Gastrocnemius medialis (tissue), 4 donors: Measurements from ENCODE around the gene AHCYL1. TPM values are rescaled to one million over a fixed set of nuclear protein-coding genes. Genes with fewer than 3 reads are reported as not detected.

ENCODE experiments used
- ATAC-seq, 2 donors: fragments of 150-250 bp; one replicate each; pipeline ENCODE4 v1.9.1; 2016
- DNase-seq, 2 donors: peaks; one replicate each; pipeline ENCODE4 v3.0.0-alpha.2; 2019
- H3K27ac ChIP-seq, 4 donors: fragments of 200-600 bp; sonication (generic); 1 replicate in 1 of 4; 2 replicates in 3 of 4; pipeline ENCODE4 v1.5.1; 2016 to 2018; ENCODE audit warnings: mild to moderate bottlenecking in 2 of 4, moderate library complexity in 1 of 4
- H3K27me3 ChIP-seq, 3 donors: fragments of 200-600 bp; sonication (generic) in 2 of 3; 1 replicate in 1 of 3; 2 replicates in 2 of 3; pipeline versions ENCODE4 v1.5.1 to v1.6.0; 2016 to 2019; ENCODE audit warnings: mild to moderate bottlenecking in 1 of 3, moderate library complexity in 1 of 3
- H3K36me3 ChIP-seq, 2 donors: fragments of 200-600 bp; sonication (generic) in 1 of 2; one replicate each; pipeline ENCODE4 v1.5.1; 2017 to 2018
- H3K4me1 ChIP-seq, 2 donors: fragments of 200-600 bp; sonication (generic) in 1 of 2; one replicate each; pipeline ENCODE4 v1.5.1; 2016 to 2017; ENCODE audit warnings: mild to moderate bottlenecking in 2 of 2
- H3K4me3 ChIP-seq, 4 donors: fragments of 200-600 bp; sonication (generic) in 3 of 4; 1 replicate in 1 of 4; 2 replicates in 3 of 4; pipeline ENCODE4 v1.5.1; 2016 to 2019; ENCODE audit warnings: mild to moderate bottlenecking in 2 of 4
- H3K9me3 ChIP-seq, 3 donors: fragments of 200-600 bp; sonication (generic) in 2 of 3; 1 replicate in 1 of 3; 2 replicates in 2 of 3; pipeline ENCODE4 v1.5.1; 2016 to 2019
- POLR2A ChIP-seq, 2 donors: fragments of 450-650 bp; IDR thresholded peaks; one replicate each; pipeline ENCODE4 v1.6.1; 2017; ENCODE audit warnings: antibody characterized with exemption in 2 of 2, mild to moderate bottlenecking in 2 of 2, moderate library complexity in 2 of 2
- in situ Hi-C, 4 donors: fragments of 200-750 bp; cut with MboI; loops; one replicate each; pipeline versions ENCODE4 v1.15.0 to v1.8.0; 2017; ENCODE audit warnings: low sequenced_read_pairs in 4 of 4
- intact Hi-C: fragments of 100-400 bp; cut with DNase I; formaldehyde crosslinking; loops from one replicate; pipeline ENCODE4 v1.15.1; 2023; ENCODE audit warnings: low total_unique reads
- total RNA-seq, 4 donors: library from RNA; depleted of rRNA; stranded (reverse); fragments of >200 nt; gene quantifications; one replicate each; pipeline versions ENCODE4 v1.1.0 to v1.2.3, GENCODE V29; 2016
- TF ChIP-seq, protein P1 (sequence below), 5 experiments: fragments of 450-650 bp in 3 of 5; fragments of 200-600 bp in 2 of 5; sonication (generic) in 2 of 5; IDR thresholded peaks in 4 of 5; conservative IDR thresholded peaks in 1 of 5; 1 replicate in 4 of 5; 2 replicates in 1 of 5; pipeline ENCODE4 v1.5.1; 2016 to 2019; ENCODE audit warnings: antibody characterized with exemption in 5 of 5, mild to moderate bottlenecking in 3 of 5, moderate library complexity in 3 of 5

AHCYL1 gene
- total RNA-seq, 4 donors from 2014 or later, result 42.3 to 109 (median 69.6) TPM

- ATAC-seq, result no peak
These were observed 85.1 kb downstream of the AHCYL1 start for GRCh38 chr1:110069404-110070281.

DNA sequence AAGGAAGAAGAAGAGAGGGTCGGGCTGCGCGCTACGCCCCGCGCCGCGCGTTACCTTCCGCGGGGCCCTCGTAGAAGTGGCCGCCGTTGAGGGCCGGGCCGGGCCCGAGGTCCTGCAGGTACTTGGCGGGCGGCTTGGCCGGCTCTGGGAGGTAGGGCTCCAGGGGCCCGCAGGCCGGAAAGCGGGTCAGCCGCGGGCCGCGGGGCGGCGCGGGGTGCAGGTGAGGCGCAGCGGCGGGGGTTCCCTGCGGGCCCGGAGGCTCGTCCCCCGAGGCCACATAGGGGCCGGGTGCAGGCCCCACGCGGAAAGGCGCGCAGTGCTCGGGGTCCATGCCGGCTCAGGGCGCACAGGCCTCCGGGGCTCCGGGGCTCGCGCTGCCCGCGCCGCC lies 85.7 kb downstream of the AHCYL1 start:
- H3K4me1 ChIP-seq, result peaks cover 0 to 4% of the 10 kb centered on the region in 2 donors
- TF ChIP-seq POLR2A (IDR thresholded peaks at IDR 0.05), result no peak
- TF ChIP-seq, protein P1, sequence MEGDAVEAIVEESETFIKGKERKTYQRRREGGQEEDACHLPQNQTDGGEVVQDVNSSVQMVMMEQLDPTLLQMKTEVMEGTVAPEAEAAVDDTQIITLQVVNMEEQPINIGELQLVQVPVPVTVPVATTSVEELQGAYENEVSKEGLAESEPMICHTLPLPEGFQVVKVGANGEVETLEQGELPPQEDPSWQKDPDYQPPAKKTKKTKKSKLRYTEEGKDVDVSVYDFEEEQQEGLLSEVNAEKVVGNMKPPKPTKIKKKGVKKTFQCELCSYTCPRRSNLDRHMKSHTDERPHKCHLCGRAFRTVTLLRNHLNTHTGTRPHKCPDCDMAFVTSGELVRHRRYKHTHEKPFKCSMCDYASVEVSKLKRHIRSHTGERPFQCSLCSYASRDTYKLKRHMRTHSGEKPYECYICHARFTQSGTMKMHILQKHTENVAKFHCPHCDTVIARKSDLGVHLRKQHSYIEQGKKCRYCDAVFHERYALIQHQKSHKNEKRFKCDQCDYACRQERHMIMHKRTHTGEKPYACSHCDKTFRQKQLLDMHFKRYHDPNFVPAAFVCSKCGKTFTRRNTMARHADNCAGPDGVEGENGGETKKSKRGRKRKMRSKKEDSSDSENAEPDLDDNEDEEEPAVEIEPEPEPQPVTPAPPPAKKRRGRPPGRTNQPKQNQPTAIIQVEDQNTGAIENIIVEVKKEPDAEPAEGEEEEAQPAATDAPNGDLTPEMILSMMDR (IDR thresholded peaks at IDR 0.05 in 4 of 5, conservative IDR thresholded peaks at IDR 0.05 in 1 of 5), result no peak
- no peak for DNase-seq
- in situ Hi-C loops, result no loop called here
- H3K9me3 ChIP-seq, result no peaks in the 10 kb centered on the region
- no peak overlapping the region for H3K27ac ChIP-seq
- intact Hi-C loops, result no loop called here
- H3K36me3 ChIP-seq, result no peaks in the 10 kb centered on the region
- H3K4me3 ChIP-seq, result peak overlapping the region in 1 of 4 donors; percentile 25
- no peak for ATAC-seq
- peaks cover 58 to 63% (median 60%) of the 10 kb centered on the region in 3 donors for H3K27me3 ChIP-seq

More at GRCh38 chr1:110069404-110070281, 85.1 kb downstream of the AHCYL1 start:
- Histone ChIP-seq H3K4me3 (peak overlapping the region in 1 of 4 donors; percentile 25), H3K36me3 (no peaks in the 10 kb centered on the region), H3K27ac (no peak overlapping the region), H3K9me3 (no peaks in the 10 kb centered on the region), H3K27me3 (peaks cover 58 to 63% (median 60%) of the 10 kb centered on the region in 3 donors), H3K4me1 (peaks cover 0 to 4% of the 10 kb centered on the region in 2 donors)
- TF ChIP-seq, protein P1 (IDR thresholded peaks at IDR 0.05 in 4 of 5, conservative IDR thresholded peaks at IDR 0.05 in 1 of 5), result no peak
- no peak for TF ChIP-seq POLR2A (IDR thresholded peaks at IDR 0.05)
- in situ Hi-C loops, result no loop called here
- intact Hi-C loops, result no loop called here
- DNase-seq, result no peak

- no peak for DNase-seq
- H3K4me1 ChIP-seq, result peaks cover 0 to 4% of the 10 kb centered on the region in 2 donors
These were observed 86.2 kb downstream of the AHCYL1 start, which contains the start of gene ALX3 for GRCh38 chr1:110070671-110071242. ALX3 (minus strand) TSS chr1:110070672; CDS start chr1:110070612, 60 bp downstream.

More at GRCh38 chr1:110070671-110071242, 86.2 kb downstream of the AHCYL1 start, which contains the start of gene ALX3:
- intact Hi-C loops, result no loop called here
- peak within 1 kb of the TSS in 1 of 4 donors; percentile 25 for H3K4me3 ChIP-seq
- no peaks in the 10 kb centered on the region for H3K36me3 ChIP-seq
- TF ChIP-seq POLR2A (IDR thresholded peaks at IDR 0.05), result no peak
- TF ChIP-seq, protein P1 (IDR thresholded peaks at IDR 0.05 in 4 of 5, conservative IDR thresholded peaks at IDR 0.05 in 1 of 5), result no peak
- in situ Hi-C loops, result no loop called here
- no peaks in the 10 kb centered on the region for H3K9me3 ChIP-seq
- ATAC-seq, result no peak
- no peak within 1 kb of the TSS for H3K27ac ChIP-seq
- H3K27me3 ChIP-seq, result peaks cover 58 to 62% (median 60%) of the 10 kb centered on the region in 3 donors

Other genes with a start within 250 kb of the AHCYL1 start
- 10 to 100 TPM; 54.2 to 85.6 (median 71.8) TPM for gene GSTM3, start 243.7 kb upstream of the AHCYL1 start, total RNA-seq
- gene EPS8L3, start 220.8 kb upstream of the AHCYL1 start, total RNA-seq, result 1 to 10 TPM in 1 of 4 donors, not detected in 3; 1.4 TPM
- 10 to 100 TPM; 14.6 to 31.1 (median 19.6) TPM for gene CSF1, start 73.9 kb upstream of the AHCYL1 start, total RNA-seq
- gene STRIP1, start 49.9 kb downstream of the AHCYL1 start, total RNA-seq, result 10 to 100 TPM; 17.9 to 31.4 (median 20.7) TPM
- gene ALX3, start 85.9 kb downstream of the AHCYL1 start, total RNA-seq, result not detected
- under 1 TPM in 1 of 4 donors, not detected in 3; 0.16 TPM for gene UBL4B, start 127.7 kb downstream of the AHCYL1 start, total RNA-seq
- gene SLC6A17, start 165.7 kb downstream of the AHCYL1 start, total RNA-seq, result under 1 TPM in 2 of 4 donors, not detected in 2; 0.02 to 0.03 TPM
- gene KCNC4, start 225.5 kb downstream of the AHCYL1 start, total RNA-seq, result 1 to 10 TPM; 3.1 to 9.1 (median 4.1) TPM